GM12865 (cell line): ENCODE results near the gene CRB1.

ENCODE experiments used
- DNase-seq: peaks from one replicate; pipeline ENCODE4 v3.0.0; 2010; ENCODE audit warnings: low read depth
- H3K4me3 ChIP-seq: 2 replicates; pipeline ENCODE4 v1.5.1; 2011; ENCODE audit warnings: mild to moderate bottlenecking, low read depth, low read length, control low read depth
- CTCF ChIP-seq: IDR thresholded peaks from 2 replicates; pipeline ENCODE4 v1.5.1; 2011; ENCODE audit warnings: low read length, control low read depth, low read depth, inconsistent platforms; ENCODE audit not compliant: insufficient read depth; ENCODE audit errors: missing control alignments

The CRB1 gene

GRCh38 chr1:197463142-197463541, 195.1 kb downstream of the CRB1 start:
- DNase-seq: no peak
- H3K4me3 ChIP-seq: no peak overlapping the region
- no peak for TF ChIP-seq CTCF

GRCh38 chr1:197464044-197464443, 196.0 kb downstream of the CRB1 start:
- TF ChIP-seq CTCF: no peak
- H3K4me3 ChIP-seq: no peak overlapping the region
- DNase-seq: no peak

- H3K4me3 ChIP-seq: no peak overlapping the region
- TF ChIP-seq CTCF: no peak
- no peak for DNase-seq
Measured at GRCh38 chr1:197465528-197466327, 197.7 kb downstream of the CRB1 start.

- TF ChIP-seq CTCF: no peak
- no peak for DNase-seq
- H3K4me3 ChIP-seq: no peak overlapping the region
Measured at GRCh38 chr1:197466813-197467212, 198.8 kb downstream of the CRB1 start.

GRCh38 chr1:197467881-197468280, 199.8 kb downstream of the CRB1 start:
- DNase-seq: no peak
- H3K4me3 ChIP-seq: no peak overlapping the region
- no peak for TF ChIP-seq CTCF

GRCh38 chr1:197468543-197469175, 200.6 kb downstream of the CRB1 start:
- DNase-seq: no peak
- no peak for TF ChIP-seq CTCF
- H3K4me3 ChIP-seq: no peak overlapping the region
